Measurements from ENCODE around the gene TNKS1BP1.

DNA sequence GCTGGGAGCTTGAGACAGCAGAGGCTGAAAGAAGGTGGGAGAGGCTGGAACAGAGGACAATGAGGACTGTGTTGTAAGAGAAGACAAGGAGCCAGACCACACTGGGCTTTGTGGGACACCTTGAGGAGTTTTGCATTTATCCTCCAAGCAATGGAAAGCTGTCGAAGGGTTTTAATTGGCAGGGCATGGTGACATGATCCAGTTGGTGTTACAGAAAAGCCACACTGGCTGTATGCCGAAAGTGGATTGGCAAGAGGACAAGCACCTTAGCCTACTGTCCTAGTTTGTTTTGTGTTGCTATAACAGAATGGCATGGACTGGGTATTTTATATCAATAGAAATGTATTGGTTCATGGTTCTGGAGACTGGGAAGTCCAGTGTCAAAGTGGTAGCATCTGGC lies 73.7 kb downstream of the TNKS1BP1 start:
- TF ChIP-seq GATA2 (IDR thresholded peaks at IDR 0.05; ENCODE audit: low read depth, low read length) = no peak
- no peak for TF ChIP-seq GATA3 (IDR thresholded peaks at IDR 0.05; ENCODE audit: low read depth, low read length)

Data from SH-SY5Y (cell line).